ENCODE results near the gene INPP4B.

INPP4B gene

GRCh38 chr4:142567199-142567598, 278.9 kb downstream of the INPP4B start:
- DNase-seq = no peak

DNA sequence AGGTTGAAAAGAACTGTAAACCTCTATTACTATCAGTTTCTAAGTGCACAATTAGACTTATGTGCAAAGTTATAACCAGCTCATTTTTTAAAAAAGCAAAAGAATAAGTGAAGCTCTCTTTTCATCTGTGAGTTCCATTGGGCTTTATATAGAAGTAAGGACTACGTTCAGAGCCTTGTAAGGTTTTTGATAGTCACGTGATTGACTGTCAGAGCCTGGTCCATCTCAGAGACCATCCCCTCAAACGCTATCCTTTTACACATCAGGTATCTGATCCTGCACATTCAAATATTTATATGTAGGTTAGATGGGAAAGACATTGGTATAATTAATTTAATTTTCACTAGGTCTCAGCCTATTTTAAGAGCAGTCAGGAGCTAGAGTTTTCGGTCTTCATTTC, 279.3 kb downstream of the INPP4B start:
- no peak for DNase-seq

- DNase-seq = no peak
Observed at GRCh38 chr4:142566243-142566642, 279.9 kb downstream of the INPP4B start.

DNA sequence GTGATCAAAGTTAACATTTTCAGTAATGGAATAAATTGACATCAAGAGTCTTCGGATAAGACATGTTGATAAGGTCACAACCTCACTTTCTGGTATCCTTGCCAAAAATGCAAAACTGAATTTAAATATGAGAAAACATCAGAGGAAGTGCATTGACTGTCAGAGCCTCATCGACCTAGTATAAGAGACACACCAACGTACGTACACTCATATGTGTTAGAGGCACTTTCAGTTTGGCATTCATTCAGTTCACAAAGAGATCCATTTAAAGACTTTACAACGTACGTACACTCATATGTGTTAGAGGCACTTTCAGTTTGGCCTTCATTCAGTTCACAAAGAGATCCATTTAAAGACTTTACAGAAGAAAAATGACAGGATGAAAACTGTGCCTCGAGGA, 280.3 kb downstream of the INPP4B start:
- no peak for DNase-seq

GRCh38 chr4:142563682-142564291, 282.3 kb downstream of the INPP4B start:
- DNase-seq = no peak

GRCh38 chr4:142559986-142560385, 286.1 kb downstream of the INPP4B start:
- DNase-seq = no peak

DNA sequence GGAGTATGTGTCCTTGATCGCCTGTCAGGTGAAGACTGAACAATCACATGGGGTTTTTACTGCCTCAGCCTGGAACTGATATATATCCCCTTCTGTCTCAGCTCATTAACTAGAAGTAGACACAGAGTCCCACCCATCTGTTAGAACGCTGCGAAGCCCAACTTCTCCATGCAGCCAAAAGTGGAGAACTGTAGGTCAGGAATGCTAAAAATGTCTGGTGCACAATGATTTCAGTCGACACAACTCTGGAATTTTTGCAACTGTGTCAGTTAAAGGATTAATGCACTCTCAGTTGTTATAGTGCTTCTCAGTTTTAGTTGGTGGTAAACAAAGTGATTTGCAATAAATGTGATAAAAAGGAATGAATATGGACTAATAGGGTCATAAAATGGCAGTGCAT, 287.2 kb downstream of the INPP4B start:
- no peak for DNase-seq

DNA sequence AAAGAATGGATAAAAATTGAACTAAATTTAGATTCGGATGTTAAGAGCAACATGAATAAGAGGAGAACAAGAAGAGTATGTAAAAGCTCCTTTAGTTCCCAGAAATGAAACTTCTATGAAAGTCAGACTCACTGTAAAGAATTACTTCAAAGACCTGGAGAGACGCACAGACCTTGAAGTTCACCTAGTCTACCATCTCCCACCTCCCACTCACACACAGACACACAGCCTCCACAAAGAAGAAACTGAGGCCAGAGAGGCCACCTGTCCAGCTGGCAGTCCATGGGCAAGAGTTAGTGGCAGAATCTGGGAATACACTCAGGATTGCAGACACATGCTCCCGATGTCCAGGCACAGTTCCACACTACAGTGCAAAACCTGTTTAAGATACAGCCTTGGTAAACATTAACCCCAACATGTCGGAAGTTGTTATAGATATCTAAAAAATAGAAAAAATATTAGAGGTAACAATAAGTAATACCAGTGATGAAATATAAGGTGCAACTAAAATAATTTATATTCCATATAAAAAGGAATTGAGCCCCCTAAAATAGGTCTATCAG, 288.8 kb downstream of the INPP4B start:
- DNase-seq = no peak

- no peak for DNase-seq
Observed at GRCh38 chr4:142556570-142557238, 289.4 kb downstream of the INPP4B start.

GRCh38 chr4:142556048-142556447, 290.1 kb downstream of the INPP4B start:
- no peak for DNase-seq

GRCh38 chr4:142554412-142554811, 291.7 kb downstream of the INPP4B start:
- DNase-seq = no peak

DNA sequence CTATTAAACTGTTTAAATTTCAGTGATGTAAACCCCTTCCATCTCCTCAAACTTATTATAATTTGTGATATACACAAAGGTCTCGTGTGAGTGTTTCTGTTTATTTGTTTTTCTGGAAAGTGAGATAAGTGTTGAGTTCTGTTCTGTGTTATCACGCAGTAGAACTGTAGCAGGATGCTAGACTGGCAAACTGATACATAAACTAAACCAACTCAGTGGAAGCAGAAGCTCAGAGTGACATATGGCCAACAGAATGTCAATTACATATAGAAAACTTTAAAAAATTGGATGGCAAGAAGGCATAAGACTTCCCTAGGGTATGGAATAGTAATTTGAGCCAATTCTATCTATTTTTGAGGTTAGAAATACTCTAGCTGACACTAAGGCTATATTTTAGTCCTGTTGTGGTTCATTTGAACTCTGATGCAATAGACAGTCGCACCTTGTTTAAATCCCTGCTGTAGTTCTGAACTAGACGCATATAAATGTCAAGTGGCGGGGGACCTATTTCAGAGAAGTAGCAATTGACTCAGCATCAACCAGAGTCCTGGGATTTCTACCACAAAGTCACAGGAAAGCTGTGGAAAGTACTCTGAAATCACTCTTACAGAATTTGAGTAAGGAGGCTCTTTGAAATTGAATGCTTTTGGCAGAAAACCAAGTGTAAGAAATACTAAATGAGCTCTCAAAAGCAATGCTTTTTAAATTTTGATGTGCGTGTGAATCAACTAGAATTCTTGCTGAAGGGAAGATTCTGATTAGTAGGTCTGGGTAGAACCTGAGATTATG, 294.4 kb downstream of the INPP4B start:
- no peak for DNase-seq

- no peak for DNase-seq
Observed at GRCh38 chr4:142550965-142551364, 295.1 kb downstream of the INPP4B start.

- no peak for DNase-seq
Observed at GRCh38 chr4:142549726-142550463, 296.2 kb downstream of the INPP4B start.

DNA sequence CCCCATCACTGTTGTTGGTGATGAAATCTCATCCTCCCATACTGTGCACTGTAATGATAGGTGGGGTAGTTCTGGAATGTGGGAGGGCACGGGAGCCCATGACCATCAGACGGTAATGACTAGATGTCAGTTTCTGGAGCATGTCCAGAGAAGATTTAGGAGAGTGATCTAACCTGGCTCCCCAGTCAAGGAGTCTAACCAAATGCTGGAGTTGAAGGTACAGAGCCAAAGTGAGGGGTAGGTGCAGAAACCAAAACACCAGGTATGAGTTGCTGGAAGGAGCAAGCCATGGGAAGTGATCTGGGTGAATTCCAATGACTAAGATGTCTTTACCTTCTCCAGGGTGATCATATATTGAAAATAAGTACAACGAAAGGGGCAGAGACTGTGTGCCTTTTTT, 296.9 kb downstream of the INPP4B start:
- no peak for DNase-seq

- no peak for DNase-seq
Observed at GRCh38 chr4:142548491-142548890, 297.6 kb downstream of the INPP4B start.

- DNase-seq = no peak
Observed at GRCh38 chr4:142547974-142548373, 298.1 kb downstream of the INPP4B start.

DNA sequence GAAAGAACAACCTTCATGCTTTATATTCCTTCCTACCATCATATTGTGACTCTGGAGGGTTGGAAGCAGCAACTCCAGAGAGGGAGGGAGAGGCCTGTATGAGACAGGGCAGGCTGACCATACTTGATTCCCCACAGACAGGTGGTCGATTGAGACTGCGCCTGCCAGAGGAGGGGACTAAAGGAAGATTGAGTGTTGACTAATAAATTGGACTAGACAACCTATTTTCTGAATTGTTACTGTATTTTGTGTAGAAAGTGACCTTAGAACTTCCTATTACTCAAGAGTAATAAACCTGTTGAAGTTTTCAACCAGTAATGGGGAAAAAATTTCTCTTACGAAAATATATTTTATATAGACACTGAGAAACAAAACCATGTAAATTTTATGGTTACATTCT, 301.5 kb downstream of the INPP4B start:
- DNase-seq = no peak

DNA sequence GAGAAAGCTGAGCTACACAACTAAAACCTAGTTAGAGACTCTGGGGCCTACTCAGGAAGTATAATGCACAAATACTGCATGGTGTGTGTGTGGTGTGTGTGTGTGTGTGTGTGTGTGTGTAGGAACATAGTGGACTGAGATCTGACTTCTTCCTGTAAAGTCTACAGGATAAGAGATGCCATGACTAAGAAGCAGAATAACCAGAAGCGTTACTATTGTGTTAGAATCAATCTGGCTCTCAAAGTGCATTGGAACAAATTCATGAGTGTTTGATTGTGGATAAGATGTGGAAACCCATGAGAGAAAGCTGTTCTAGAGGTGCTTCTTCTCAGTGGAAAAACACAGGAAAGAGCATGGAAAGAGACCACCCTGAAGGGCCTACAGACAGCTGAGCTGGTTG, 302.1 kb downstream of the INPP4B start:
- DNase-seq = no peak

GRCh38 chr4:142540483-142540804, 305.7 kb downstream of the INPP4B start:
- DNase-seq = no peak

DNA sequence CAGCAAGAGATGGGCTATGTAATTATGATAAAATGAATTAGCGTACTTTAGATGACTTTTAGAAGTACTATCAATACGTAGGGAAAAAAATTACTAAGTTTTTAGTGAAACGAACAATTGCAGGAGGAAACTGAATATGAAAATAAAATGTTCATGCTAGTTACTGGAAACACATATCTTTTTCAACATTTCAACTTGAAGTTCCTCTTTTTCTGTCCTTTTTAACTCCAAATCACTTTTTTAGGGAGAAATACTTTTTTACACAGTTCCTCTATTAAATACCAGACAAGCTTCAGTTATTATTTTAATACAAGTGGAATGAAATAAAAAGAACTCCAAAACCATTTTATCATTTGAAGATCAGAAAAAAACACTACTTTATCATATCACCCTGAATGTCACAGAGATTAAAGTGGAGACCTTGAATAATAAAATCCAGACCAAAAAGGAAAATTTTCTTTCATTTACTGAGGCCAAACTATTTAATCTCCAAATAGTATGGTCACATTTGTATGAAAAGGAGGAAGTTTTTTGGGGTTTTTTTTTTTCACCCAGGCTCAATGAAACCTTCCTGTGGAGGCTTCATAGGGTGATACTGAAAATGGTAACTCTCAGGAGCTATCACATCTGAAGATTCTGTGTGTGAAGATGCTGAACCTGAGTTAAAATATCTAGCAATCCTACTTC, 306.2 kb downstream of the INPP4B start:
- no peak for DNase-seq

GRCh38 chr4:142535009-142535408, 311.1 kb downstream of the INPP4B start:
- DNase-seq = no peak

DNA sequence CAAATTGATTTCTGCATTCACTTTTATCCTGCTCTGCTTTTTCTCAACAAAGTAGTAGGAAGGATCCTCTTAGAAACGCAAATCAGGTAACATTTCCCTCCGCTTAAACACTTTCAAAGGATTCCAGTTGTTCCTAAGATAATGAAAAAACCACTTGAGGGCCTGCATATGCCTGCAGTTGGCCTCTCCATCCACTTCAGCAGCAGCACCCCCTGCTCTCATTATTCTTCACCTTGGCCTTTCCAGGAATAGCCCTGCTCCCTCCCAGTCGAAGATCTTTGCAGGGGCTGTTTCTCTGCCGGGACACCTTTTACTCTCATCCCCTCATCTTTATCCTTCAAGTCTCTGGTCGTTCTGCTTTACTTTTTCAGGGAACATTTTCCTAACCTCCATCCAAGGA, 314.0 kb downstream of the INPP4B start:
- no peak for DNase-seq
